ENCODE data around the gene NTSR1.

NTSR1 gene

GRCh38 chr20:62773845-62774714, 65.4 kb downstream of the NTSR1 start:
- no peak for DNase-seq

DNA sequence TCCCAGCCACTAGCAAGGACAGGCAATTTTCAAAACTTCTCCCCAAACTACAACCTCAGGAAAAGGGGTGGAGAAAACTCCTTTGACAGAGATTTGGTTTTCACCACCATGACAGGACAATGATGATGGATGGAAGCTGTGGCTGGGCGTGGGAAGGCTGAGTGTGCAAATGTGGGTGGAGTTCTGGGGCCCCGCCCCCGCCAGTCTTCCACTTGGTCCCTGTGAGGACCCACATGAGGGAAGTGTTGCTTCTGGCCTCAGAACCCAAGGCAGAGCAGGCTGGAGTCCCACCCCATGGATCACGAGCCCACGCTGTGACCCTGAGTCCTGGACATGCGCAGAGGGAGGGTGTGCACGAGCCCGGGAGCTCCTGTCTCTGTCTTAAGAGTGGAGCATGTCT, 66.1 kb downstream of the NTSR1 start:
- DNase-seq, result no peak

GRCh38 chr20:62775206-62775605, 66.6 kb downstream of the NTSR1 start:
- DNase-seq, result no peak

GRCh38 chr20:62776035-62776691, 67.5 kb downstream of the NTSR1 start:
- no peak for DNase-seq

GRCh38 chr20:62776692-62777527, 68.3 kb downstream of the NTSR1 start:
- no peak for DNase-seq

DNA sequence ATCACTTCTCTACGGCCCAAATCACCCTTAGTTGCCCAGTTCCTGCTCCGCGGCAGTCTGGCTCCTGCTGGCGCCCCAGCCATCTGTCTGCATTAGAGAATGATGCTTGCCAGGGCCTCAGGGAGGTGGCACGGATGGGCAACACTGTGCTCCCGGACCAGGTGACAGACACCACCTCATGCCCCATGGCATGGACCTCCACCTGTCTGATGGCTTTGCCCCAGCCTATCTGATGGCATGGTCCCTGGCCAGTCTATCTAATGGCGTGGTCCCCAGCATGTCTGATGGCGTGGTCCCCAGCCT, 68.8 kb downstream of the NTSR1 start:
- no peak for DNase-seq

- no peak for DNase-seq
These were observed 69.4 kb downstream of the NTSR1 start for GRCh38 chr20:62778058-62778457.

- no peak for DNase-seq
These were observed 70.2 kb downstream of the NTSR1 start for GRCh38 chr20:62778601-62779416.

DNA sequence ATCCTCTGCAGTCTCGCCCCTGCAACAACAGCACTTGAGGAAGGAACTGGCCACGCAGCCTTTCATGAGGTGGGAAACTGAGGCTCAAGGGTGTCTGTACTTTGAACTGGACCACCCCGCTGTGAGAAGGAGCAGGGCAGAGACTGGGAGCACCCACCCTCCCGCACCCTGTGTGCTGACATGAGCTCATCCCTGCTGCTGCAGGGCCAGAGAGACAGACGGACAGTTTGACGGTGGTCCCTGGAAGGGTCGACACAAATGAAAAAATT, 70.7 kb downstream of the NTSR1 start:
- no peak for DNase-seq

GRCh38 chr20:62780204-62780603, 71.6 kb downstream of the NTSR1 start:
- DNase-seq, result no peak

DNA sequence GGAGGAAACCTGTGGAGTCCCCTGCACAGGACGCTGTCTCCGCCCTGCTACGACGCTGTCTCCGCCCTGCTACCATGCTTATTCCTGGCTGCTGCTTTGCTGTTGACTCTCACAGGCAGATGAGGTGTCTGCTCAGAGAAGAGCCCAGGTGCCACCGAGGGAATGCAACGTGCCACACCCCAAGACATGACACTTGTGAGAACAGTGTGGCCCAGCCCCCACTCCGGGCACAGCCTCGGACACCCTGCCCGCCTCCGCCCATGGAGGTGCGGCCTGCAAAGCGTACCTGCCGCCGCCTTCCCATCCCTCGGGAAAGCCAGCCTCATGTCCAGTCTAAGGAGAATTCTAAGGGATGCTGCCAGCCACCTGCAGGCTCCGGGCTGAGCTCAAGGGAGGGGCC, 72.1 kb downstream of the NTSR1 start:
- no peak for DNase-seq

DNA sequence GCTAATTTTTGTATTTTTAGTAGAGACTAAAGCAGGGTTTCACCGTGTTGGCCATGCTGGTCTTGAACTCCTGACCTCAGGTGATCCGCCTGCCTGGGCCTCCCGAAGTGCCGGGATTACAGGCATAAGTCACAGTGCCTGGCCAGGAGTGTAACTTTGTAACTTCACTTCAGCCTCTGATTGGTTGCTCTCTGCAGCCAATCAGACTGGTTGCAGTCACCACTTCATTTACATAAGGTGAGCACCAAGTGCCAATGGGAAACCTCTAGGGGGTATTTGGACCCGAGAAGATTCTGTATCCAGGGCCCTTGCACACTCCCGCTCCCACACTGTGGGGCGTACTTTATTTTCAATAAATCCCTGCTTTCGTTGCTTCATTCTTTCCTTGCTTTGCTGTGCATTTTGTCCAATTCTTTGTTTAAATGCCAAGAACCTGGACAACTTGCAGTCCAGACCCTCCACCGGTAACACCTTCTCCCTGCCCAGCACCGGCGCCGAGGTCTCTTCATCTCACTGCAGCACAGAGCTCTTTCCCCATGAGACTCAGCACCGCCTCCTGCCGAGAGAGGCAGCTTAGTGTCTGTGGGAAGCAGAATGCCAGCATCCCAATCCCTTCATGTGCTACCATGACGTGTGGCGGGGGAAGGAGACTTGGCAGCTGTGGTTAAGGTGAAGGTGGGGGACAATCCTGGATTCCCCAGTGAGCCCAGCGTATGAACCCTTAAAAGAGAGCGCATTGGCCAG, 73.7 kb downstream of the NTSR1 start:
- no peak for DNase-seq

DNA sequence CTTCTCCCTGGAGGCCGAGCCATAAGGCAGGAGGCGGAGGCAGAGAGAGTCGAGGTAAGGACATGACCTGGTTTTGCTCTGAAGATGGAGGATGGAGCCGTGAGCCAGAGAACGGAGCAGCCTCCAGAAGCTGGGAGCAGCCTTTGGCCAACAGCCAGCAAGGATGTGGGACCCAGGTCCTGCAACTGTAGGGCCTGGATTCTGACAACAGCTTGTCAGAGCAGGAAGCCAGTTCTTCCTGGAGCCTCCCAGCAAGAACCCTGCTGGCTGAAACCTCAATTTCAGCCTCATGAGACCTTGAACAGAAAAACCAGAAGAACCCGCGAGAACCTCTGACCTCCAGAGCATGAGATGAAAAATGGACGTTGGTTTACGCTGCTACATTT, 74.2 kb downstream of the NTSR1 start:
- DNase-seq, result no peak

DNA sequence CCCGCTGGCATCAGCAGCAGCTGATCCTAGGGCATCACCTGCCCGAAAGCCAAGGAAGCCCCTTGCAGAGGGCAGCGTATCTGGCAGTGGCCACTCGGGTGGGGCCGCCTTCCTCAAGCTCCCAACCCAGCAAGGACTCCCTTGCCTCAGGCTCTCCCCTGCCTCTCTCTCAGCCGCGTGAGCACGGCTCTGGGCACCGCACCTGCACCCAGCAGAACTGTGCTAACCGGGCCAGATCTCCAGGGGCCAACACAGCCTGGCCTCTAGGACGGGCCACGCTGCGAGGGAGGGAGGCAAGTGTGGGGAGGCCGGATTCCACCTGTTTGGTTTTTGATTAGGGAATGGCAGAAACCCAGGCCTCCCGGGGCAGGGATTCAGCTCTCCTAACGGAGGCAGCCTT, 75.9 kb downstream of the NTSR1 start:
- no peak for DNase-seq

- DNase-seq, result no peak
These were observed 76.8 kb downstream of the NTSR1 start for GRCh38 chr20:62785393-62785792.

DNA sequence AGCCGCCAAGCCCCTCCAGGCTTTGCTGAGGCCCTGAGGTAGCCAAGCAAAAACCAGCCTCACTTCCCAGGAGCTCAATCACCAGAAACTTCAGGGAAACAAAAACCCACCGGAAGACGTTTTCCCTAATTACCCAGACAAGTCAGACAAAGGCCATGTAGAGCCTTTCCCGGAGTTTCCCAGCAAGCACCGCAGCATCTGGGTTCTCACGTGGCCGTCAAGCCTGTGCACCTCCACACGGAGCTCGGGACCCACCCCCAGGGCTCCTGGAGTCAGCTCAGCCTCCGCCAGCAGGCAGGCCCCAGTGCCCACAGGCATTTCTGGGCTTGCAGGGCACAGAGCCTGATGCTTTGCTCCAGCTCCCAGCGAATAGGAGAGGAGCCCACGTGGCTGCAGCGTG, 77.5 kb downstream of the NTSR1 start:
- DNase-seq, result no peak

DNA sequence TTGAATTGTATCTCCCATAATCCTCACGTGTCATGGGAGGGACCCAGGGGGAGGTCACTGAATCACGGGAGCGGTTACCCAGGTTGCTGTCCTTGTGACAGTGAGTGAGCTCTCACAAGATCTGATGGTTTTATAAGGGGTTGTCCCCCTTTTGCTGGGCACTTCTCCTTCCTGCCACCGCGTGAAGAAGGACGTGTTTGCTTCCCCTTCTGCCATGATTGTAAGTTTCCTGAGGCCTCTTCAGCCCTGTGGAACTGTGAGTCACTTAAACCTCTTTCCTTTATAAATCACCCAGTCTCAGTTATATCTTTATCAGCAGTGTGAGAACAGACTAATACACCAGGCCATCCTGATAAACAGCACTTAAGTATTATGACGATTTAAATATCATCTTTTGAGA, 78.7 kb downstream of the NTSR1 start:
- DNase-seq, result no peak

GRCh38 chr20:62787866-62788265, 79.2 kb downstream of the NTSR1 start:
- no peak for DNase-seq

GRCh38 chr20:62788607-62789006, 80.0 kb downstream of the NTSR1 start:
- no peak for DNase-seq

DNA sequence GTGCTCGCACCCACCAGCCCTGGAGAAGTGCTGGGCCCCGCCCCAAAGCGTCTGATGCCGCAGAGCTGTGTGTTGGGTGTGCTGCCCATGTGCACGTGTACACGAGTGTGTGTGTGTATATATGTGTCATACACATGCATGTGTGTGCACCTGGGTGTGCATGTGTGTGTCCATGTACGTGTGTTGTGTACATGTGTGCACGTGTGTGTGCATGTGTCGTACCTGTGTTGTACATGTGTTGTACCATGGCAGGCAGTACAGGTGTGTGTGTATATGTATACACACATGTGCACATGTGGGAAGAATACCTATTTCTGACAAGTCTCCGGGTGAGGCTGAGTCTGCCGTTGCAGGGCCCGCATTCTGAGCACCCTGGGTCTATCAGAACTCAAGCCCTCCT, 81.4 kb downstream of the NTSR1 start:
- DNase-seq, result no peak

GRCh38 chr20:62791301-62792181, 82.9 kb downstream of the NTSR1 start:
- peak; percentile 37 for DNase-seq

All from NCI-H510A (cell line).